Neural cell (in vitro differentiated cells): ENCODE measurements around the gene BMERB1.
"Not testable (repeated sequence)": the region's sequence is repeated elsewhere in the genome, so short reads cannot be mapped to it uniquely, and the experiment has no call there.

Experiments used
- CTCF ChIP-seq: fragments of 450-650 bp; IDR thresholded peaks from 2 replicates; pipeline ENCODE4 v1.5.1; 2014; ENCODE audit warnings: antibody characterized with exemption, mild to moderate bottlenecking, moderate library complexity; ENCODE audit not compliant: poor library complexity, severe bottlenecking
- EP300 ChIP-seq: fragments of 450-650 bp; conservative IDR thresholded peaks from 2 replicates; pipeline ENCODE4 v1.6.1; 2014; ENCODE audit warnings: antibody characterized with exemption, mild to moderate bottlenecking, moderate library complexity; ENCODE audit not compliant: poor library complexity, severe bottlenecking
- EZH2 ChIP-seq: fragments of 200-600, 300-800 bp; shearing (Covaris generic), sonication (generic); IDR thresholded peaks from 2 replicates; pipeline ENCODE4 v1.6.1; 2014; ENCODE audit warnings: antibody characterized with exemption, low read length, borderline replicate concordance, mild to moderate bottlenecking; ENCODE audit not compliant: insufficient read depth, poor library complexity, severe bottlenecking
- MXI1 ChIP-seq: fragments of 450-650 bp; conservative IDR thresholded peaks from 2 replicates; pipeline ENCODE4 v1.6.1; 2014; ENCODE audit warnings: antibody characterized with exemption, mild to moderate bottlenecking; ENCODE audit not compliant: poor library complexity, severe bottlenecking
- POLR2AphosphoS5 ChIP-seq: IDR thresholded peaks from 2 replicates; pipeline ENCODE4 v1.6.1; 2012
- RAD21 ChIP-seq: fragments of 450-650 bp; conservative IDR thresholded peaks from 2 replicates; pipeline ENCODE4 v1.6.1; 2014; ENCODE audit warnings: antibody characterized with exemption, mild to moderate bottlenecking, moderate library complexity
- TAF1 ChIP-seq: IDR thresholded peaks from 2 replicates; pipeline ENCODE4 v1.6.1; 2012; ENCODE audit warnings: low read depth
- TF ChIP-seq, protein P1 (sequence below): IDR thresholded peaks from 2 replicates; pipeline ENCODE4 v1.6.1; 2012; ENCODE audit warnings: borderline replicate concordance

- TF ChIP-seq CTCF, EP300, EZH2, MXI1, RAD21, POLR2AphosphoS5, TAF1: not testable (repeated sequence)
- TF ChIP-seq, protein P1, sequence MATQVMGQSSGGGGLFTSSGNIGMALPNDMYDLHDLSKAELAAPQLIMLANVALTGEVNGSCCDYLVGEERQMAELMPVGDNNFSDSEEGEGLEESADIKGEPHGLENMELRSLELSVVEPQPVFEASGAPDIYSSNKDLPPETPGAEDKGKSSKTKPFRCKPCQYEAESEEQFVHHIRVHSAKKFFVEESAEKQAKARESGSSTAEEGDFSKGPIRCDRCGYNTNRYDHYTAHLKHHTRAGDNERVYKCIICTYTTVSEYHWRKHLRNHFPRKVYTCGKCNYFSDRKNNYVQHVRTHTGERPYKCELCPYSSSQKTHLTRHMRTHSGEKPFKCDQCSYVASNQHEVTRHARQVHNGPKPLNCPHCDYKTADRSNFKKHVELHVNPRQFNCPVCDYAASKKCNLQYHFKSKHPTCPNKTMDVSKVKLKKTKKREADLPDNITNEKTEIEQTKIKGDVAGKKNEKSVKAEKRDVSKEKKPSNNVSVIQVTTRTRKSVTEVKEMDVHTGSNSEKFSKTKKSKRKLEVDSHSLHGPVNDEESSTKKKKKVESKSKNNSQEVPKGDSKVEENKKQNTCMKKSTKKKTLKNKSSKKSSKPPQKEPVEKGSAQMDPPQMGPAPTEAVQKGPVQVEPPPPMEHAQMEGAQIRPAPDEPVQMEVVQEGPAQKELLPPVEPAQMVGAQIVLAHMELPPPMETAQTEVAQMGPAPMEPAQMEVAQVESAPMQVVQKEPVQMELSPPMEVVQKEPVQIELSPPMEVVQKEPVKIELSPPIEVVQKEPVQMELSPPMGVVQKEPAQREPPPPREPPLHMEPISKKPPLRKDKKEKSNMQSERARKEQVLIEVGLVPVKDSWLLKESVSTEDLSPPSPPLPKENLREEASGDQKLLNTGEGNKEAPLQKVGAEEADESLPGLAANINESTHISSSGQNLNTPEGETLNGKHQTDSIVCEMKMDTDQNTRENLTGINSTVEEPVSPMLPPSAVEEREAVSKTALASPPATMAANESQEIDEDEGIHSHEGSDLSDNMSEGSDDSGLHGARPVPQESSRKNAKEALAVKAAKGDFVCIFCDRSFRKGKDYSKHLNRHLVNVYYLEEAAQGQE, result not testable (repeated sequence)
These were observed 38.5 kb upstream of the BMERB1 start, which contains the start of gene MPV17L for GRCh38 chr16:15395631-15396508.
